CD14-positive monocyte (primary cell): Measurements from ENCODE around the gene DNLZ. TPM values are rescaled to one million over a fixed set of nuclear protein-coding genes. Genes with fewer than 3 reads are reported as not detected.

Source experiments
- DNase-seq, 3 donors: peaks; one replicate each; pipeline ENCODE4 v3.0.0-alpha.2; 2011 to 2022
- H2AFZ ChIP-seq: 2 replicates; pipeline ENCODE4 v1.6.0; 2012; ENCODE audit warnings: mild to moderate bottlenecking, low read depth, low read length, inconsistent platforms; ENCODE audit not compliant: insufficient read depth, poor library complexity, severe bottlenecking
- H3K27ac ChIP-seq, 2 donors: 1 replicate in 1 of 2; 2 replicates in 1 of 2; pipeline ENCODE4 v1.5.1; 2012 to 2013; ENCODE audit warnings: low read length in 2 of 2, control low read depth in 1 of 2, inconsistent platforms in 1 of 2, low read depth in 1 of 2, mild to moderate bottlenecking in 1 of 2
- H3K27me3 ChIP-seq, 2 donors: one replicate each; pipeline versions ENCODE4 v1.6.0 to v1.6.1; 2011 to 2013; ENCODE audit warnings: low read length in 2 of 2; ENCODE audit not compliant: control insufficient read depth in 2 of 2, insufficient read depth in 2 of 2
- H3K36me3 ChIP-seq, 2 donors: replicated peaks in 1 of 2; 1 replicate in 1 of 2; 2 replicates in 1 of 2; pipeline versions ENCODE4 v1.5.1 to v1.6.1; 2012 to 2013; ENCODE audit warnings: low read length in 2 of 2, control low read depth in 1 of 2, inconsistent platforms in 1 of 2, mild to moderate bottlenecking in 1 of 2; ENCODE audit not compliant: insufficient read depth in 2 of 2, control insufficient read depth in 1 of 2
- H3K4me1 ChIP-seq, 2 donors: 1 replicate in 1 of 2; 2 replicates in 1 of 2; pipeline versions ENCODE4 v1.5.1 to v1.6.1; 2012 to 2013; ENCODE audit warnings: low read length in 2 of 2, control low read depth in 1 of 2, inconsistent platforms in 1 of 2, mild to moderate bottlenecking in 1 of 2, moderate library complexity in 1 of 2; ENCODE audit not compliant: insufficient read depth in 2 of 2, control insufficient read depth in 1 of 2
- H3K4me2 ChIP-seq: replicated peaks from 2 replicates; pipeline ENCODE3; 2012; ENCODE audit warnings: low read length, moderate library complexity, mild to moderate bottlenecking; ENCODE audit not compliant: poor library complexity, severe bottlenecking; ENCODE audit errors: extremely low read depth
- H3K4me3 ChIP-seq, 3 experiments: fragments of 200-600 bp in 1 of 3; sonication (generic) in 1 of 3; replicated peaks in 1 of 3; 1 replicate in 2 of 3; 2 replicates in 1 of 3; pipeline ENCODE4 v1.5.1; 2011 to 2013; ENCODE audit warnings: low read length in 3 of 3, mild to moderate bottlenecking in 3 of 3, control low read depth in 2 of 3, low read depth in 2 of 3, inconsistent platforms in 1 of 3, moderate library complexity in 1 of 3
- H3K79me2 ChIP-seq: 2 replicates; pipeline ENCODE4 v1.6.0; 2012; ENCODE audit warnings: mild to moderate bottlenecking, control low read depth, inconsistent platforms, low read length, moderate library complexity; ENCODE audit not compliant: insufficient read depth
- H3K9ac ChIP-seq: 2 replicates; pipeline ENCODE4 v1.6.0; 2017; ENCODE audit warnings: low read length, mild to moderate bottlenecking; ENCODE audit not compliant: insufficient read depth, poor library complexity, severe bottlenecking
- H3K9me3 ChIP-seq, 2 donors: replicated peaks in 1 of 2; 1 replicate in 1 of 2; 2 replicates in 1 of 2; pipeline versions ENCODE4 v1.5.1 to v1.6.1; 2012 to 2013; ENCODE audit warnings: low read length in 2 of 2, control low read depth in 1 of 2; ENCODE audit not compliant: control insufficient read depth in 1 of 2, insufficient read depth in 1 of 2
- H4K20me1 ChIP-seq: 2 replicates; pipeline ENCODE4 v1.6.0; 2012; ENCODE audit warnings: mild to moderate bottlenecking, low read length, control low read depth, moderate library complexity; ENCODE audit not compliant: insufficient read depth
- H3K27ac Mint-ChIP-seq, 7 donors: one replicate each; pipeline ENCODE4 v1.8.0; 2020; ENCODE audit warnings: mild to moderate bottlenecking in 7 of 7, mixed read lengths in 7 of 7, moderate library complexity in 6 of 7, inconsistent platforms in 2 of 7
- H3K27me3 Mint-ChIP-seq, 3 donors: one replicate each; pipeline ENCODE4 v1.8.0; 2021 to 2022; ENCODE audit warnings: low read depth in 3 of 3, mild to moderate bottlenecking in 3 of 3, mixed read lengths in 3 of 3, moderate library complexity in 3 of 3, inconsistent platforms in 1 of 3
- H3K36me3 Mint-ChIP-seq, 2 donors: one replicate each; pipeline ENCODE4 v1.8.0; 2020; ENCODE audit warnings: mixed read lengths in 2 of 2, inconsistent platforms in 1 of 2, mild to moderate bottlenecking in 1 of 2
- H3K4me1 Mint-ChIP-seq: one replicate; pipeline ENCODE4 v1.8.0; 2020; ENCODE audit warnings: mild to moderate bottlenecking, mixed read lengths
- H3K4me3 Mint-ChIP-seq, 2 donors: one replicate each; pipeline ENCODE4 v1.8.0; 2020; ENCODE audit warnings: mild to moderate bottlenecking in 2 of 2, mixed read lengths in 2 of 2, moderate library complexity in 1 of 2
- H3K9me3 Mint-ChIP-seq, 7 donors: one replicate each; pipeline ENCODE4 v1.8.0; 2020 to 2022; ENCODE audit warnings: mixed read lengths in 7 of 7, mild to moderate bottlenecking in 6 of 7, moderate library complexity in 6 of 7, inconsistent platforms in 2 of 7
- WGBS: methylation state at CpG from one replicate; pipeline ENCODE4 v1.1.5; 2013; ENCODE audit warnings: missing lambda C conversion rate; ENCODE audit not compliant: insufficient coverage; 5-methylcytosine and 5-hydroxymethylcytosine counted together
- intact Hi-C, 2 donors: fragments of 100-400 bp; cut with micrococcal nuclease; formaldehyde crosslinking; loops; one replicate each; pipeline versions ENCODE4 v1.15.0 to v1.15.1; 2023
- polyA plus RNA-seq, 3 donors: library from polyadenylated mRNA; depleted of rRNA in 1 of 3; unstranded in 2 of 3; stranded (reverse) in 1 of 3; fragments of 300-500 nt in 2 of 3; fragments of >200 nt in 1 of 3; fragmentation: Illumina TruSeq in 2 of 3; gene quantifications; 1 replicate in 2 of 3; 2 replicates in 1 of 3; pipeline ENCODE4 v1.2.3, GENCODE V29; 2012 to 2021
- TF ChIP-seq, protein P1 (sequence below): fragments of 200-600 bp; IDR thresholded peaks from one replicate; pipeline ENCODE4 v1.8.0; 2022; ENCODE audit warnings: antibody characterized with exemption, mild to moderate bottlenecking

DNLZ gene
- polyA plus RNA-seq, 3 donors, result 5.1 to 20.5 (median 10.5) TPM

DNA sequence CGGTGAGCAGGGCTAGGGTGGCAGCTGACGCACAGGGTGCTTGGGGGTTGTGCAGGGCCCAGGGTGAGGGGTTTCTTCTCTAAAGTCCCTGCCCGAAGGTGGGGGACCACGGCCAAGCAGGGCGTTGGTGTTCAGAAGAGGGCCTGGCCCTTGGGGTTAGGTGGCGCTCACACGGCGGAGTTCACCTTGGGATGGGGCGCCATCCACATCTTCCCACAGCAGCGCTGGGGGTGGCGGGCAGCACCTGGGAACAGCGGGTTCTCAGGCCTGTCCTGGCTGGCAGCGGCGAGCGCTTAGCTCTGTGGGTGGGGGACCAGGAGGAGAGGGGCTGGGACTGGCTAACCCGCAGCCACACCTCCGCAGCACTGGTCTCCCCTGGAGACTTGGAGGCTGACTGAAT, 30.1 kb downstream of the DNLZ start:
- H3K9me3 ChIP-seq, result no peaks in the 10 kb centered on the region
- Mint-ChIP-seq H3K4me1 (peaks cover 6% of the 10 kb centered on the region), H3K36me3 (no peaks in the 10 kb centered on the region), H3K9me3 (no peaks in the 10 kb centered on the region), H3K27ac (no peak overlapping the region), H3K27me3 (peaks cover 4 to 8% (median 7%) of the 10 kb centered on the region in 3 donors), H3K4me3 (no peak overlapping the region)
- no peak overlapping the region for H3K4me2 ChIP-seq
- H4K20me1 ChIP-seq, result no peaks in the 10 kb centered on the region
- no peak overlapping the region for H3K9ac ChIP-seq
- no peak overlapping the region for H3K4me3 ChIP-seq
- H3K27ac ChIP-seq, result no peak overlapping the region
- intact Hi-C loops, result no loop called here
- peaks cover 0 to 9% of the 10 kb centered on the region in 2 donors for H3K27me3 ChIP-seq
- no peak for DNase-seq
- no peaks in the 10 kb centered on the region for H3K36me3 ChIP-seq
- H3K79me2 ChIP-seq, result no peaks in the 10 kb centered on the region
- H2AFZ ChIP-seq, result no peak overlapping the region
- TF ChIP-seq, protein P1, sequence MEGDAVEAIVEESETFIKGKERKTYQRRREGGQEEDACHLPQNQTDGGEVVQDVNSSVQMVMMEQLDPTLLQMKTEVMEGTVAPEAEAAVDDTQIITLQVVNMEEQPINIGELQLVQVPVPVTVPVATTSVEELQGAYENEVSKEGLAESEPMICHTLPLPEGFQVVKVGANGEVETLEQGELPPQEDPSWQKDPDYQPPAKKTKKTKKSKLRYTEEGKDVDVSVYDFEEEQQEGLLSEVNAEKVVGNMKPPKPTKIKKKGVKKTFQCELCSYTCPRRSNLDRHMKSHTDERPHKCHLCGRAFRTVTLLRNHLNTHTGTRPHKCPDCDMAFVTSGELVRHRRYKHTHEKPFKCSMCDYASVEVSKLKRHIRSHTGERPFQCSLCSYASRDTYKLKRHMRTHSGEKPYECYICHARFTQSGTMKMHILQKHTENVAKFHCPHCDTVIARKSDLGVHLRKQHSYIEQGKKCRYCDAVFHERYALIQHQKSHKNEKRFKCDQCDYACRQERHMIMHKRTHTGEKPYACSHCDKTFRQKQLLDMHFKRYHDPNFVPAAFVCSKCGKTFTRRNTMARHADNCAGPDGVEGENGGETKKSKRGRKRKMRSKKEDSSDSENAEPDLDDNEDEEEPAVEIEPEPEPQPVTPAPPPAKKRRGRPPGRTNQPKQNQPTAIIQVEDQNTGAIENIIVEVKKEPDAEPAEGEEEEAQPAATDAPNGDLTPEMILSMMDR, result no peak
- H3K4me1 ChIP-seq, result peaks cover 7% of the 10 kb centered on the region in 2 donors
- WGBS, result 94% methylated on average over 8 of the region's 17 CpGs

DNA sequence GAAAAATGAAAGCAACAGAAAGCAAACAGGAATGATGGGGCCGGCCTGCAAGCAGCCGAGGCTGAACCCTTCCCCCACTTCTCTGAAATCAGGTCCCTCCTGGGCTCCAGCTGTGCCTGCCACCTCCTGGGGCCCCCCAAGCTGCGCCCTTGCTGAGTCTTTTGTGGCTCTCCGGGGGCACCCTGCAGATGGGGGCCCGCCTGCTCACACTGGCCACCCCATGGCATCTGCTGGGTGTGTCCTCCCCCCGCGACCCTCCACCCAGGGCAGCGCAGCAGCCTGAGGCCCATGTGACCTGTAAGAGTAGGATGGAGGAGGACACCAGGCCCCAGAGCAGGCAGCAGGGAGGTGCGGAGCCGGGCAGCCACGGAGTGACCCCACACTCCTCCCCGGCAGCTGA, 30.5 kb downstream of the DNLZ start:
- Histone ChIP-seq H3K27ac (no peak overlapping the region), H3K9me3 (no peaks in the 10 kb centered on the region), H3K4me2 (no peak overlapping the region), H3K36me3 (no peaks in the 10 kb centered on the region), H3K9ac (no peak overlapping the region), H3K79me2 (no peaks in the 10 kb centered on the region), H3K27me3 (peaks cover 0 to 13% of the 10 kb centered on the region in 2 donors), H2AFZ (no peak overlapping the region), H3K4me1 (peaks cover 11 to 12% of the 10 kb centered on the region in 2 donors), H4K20me1 (no peaks in the 10 kb centered on the region), H3K4me3 (no peak overlapping the region)
- intact Hi-C loops, result no loop called here
- TF ChIP-seq, protein P1, result no peak
- DNase-seq, result no peak
- Mint-ChIP-seq H3K4me1 (peaks cover 9% of the 10 kb centered on the region), H3K4me3 (no peak overlapping the region), H3K9me3 (no peaks in the 10 kb centered on the region), H3K27ac (no peak overlapping the region), H3K27me3 (peaks cover 7 to 12% (median 10%) of the 10 kb centered on the region in 3 donors), H3K36me3 (no peaks in the 10 kb centered on the region)
- 94% methylated on average over 11 of the region's 12 CpGs for WGBS
